ENCODE data around the gene SYNC.
A peak's percentile ranks its signal among the peaks of the same experiment; 100 is the strongest.
"Not testable (repeated sequence)": the region's sequence is repeated elsewhere in the genome, so short reads cannot be mapped to it uniquely, and the experiment has no call there.

The SYNC gene

DNA sequence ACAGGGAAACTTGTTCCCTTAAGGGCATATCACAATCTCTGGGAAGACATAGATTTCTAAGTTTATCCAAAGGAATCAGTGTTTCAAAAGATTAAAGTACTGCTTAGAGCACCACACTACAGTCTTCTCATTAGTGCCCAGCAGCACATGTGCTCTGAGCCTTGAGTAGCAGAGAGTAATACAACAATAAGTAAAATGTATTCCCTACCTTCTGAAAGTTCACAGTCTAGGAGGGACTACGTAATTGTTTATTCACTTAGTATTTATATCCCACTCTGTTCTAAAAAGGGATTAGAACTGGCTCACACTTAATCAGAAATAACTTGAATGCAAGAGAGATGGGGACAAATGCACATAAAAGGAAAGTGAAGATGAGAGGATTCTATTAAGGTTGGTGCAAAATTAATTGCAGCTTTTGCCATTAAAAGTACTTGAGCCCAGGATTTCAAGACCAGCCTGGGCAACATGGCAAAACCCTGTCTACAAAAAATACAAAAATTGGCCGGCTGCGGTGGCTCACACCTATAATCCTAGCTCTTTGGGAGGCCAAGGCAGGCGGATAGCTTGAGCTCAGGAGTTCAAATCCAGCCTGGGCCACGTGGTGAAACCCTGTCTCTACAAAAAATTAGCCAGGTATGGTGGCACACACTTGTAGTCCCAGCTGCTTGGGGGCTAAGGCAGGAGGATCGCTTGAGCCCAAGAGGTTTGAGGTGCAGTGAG, 9.0 kb downstream of the SYNC start:
- DNase-seq: no peak

DNA sequence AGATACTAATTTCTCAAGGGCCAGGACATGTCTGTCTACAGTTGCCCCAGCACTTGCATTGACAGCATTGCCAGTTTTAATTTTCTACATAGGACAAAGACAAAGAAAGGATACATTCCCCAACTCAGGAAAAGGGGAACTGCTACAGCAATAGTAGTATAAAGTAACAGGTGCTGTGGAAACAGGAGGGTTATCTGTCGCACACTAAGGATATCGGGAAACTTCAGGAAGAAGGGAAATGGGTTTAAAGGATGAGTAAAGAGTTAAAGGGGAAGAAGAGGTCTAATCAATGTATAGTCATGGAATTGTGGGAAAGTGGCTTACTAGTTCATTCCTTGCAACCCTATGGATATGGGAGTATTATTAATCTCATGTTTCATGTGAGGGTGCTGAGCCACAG, 16.2 kb downstream of the SYNC start:
- no peak for DNase-seq

DNA sequence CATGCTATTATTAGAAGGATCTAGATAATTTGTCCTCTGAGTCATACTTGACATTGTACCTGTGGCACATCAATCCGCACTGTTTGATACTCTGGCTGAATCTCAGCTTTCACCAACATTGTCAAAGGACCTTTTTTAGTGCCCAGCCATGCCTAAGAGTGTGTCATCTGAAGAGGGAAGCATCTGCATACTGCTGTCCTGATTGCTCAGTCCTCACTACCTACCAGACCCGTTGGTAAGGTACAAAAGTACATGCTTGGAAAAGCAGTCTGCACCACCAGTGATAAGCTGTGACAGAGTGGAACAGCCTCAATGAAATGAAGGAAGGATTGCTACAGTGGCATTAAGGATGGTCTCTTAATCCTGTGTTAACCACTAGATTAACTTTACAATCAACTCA, 17.1 kb downstream of the SYNC start:
- DNase-seq: no peak

DNA sequence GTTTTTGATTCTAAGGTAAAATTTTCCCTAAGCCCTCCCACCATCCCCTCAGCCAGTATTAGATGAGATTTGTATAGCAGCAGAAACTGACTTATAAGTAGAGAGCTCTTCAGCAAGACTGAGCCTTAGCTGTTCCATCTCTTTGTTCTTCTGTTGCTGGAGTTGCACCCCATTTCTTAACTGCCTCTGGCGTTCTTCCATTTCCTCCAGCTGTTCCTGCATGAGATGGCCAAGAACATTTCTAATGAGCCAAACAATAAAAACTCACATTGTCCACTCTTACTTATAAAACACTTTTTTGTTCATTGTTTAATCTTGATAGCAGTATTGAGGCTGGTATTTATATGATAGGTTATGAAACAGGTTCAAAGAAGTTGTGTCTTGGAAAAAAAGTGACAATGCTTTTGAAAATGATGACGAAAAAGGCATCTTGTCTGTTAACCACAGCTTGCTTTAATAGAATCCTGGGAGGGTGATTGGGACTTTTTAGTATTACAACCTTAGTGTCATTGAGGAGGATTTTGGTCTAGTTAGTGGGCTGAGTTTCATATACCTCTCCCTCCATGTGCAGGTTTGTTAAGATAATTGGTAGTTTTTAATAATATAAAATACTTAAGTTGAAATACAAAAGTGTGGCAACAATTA, 18.3 kb downstream of the SYNC start:
- DNase-seq: no peak

DNA sequence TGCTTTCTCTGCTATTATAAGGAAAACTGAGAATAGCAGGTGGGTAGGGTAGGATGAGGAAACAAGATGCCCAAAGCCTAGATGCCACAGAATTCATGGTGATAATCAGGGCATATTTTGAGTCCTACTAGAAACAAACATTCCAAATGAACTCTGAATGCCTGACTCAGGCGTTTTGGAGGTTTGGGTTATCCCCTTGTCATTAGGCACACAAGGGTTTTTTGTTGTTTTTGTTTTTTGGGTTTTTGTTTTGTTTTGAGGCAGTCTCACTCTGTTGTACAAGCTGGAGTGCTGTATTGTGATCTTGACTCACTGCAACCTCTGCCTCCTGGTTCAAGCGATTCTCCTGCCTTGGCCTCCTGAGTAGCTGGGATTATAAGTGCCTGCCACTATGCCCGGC, 19.2 kb downstream of the SYNC start:
- DNase-seq: no peak

DNA sequence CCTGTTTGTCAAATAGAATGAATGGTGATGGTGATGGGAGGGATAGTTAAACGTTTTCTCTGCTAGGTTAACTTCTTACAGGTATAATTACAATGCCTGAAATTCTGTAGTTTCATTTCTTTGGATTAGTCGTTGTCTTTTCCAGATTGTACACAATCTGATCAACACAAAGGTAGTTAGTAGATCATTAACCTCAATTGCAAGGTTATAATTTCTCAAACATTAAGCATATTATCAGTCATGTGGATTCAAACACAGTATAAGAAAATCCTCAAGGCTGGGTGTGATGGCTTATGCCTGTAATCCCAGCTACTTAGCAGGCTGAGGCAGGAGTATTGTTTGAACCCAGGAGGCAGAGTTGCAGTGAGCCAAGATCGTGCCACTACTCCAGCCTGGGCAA, 20.6 kb downstream of the SYNC start:
- DNase-seq: no peak

DNA sequence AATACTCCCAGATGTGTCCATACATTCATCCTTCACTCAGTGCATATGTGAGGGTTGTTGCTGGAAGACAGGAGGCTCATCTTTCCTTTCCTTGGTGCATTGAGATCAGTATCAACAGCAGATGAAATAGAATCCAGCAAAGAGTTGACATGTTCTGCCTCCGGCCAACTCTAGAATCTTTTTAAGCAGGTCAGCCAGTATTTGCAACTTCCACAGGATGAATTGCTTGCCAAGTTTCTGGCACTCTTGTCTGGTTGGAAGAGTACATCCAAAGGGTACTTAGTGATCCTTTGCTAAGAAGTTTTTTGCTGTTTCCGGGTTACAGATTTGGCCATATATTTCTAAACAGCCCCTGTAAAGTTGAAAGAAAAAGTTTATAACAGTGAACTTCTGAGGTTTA, 21.1 kb downstream of the SYNC start:
- no peak for DNase-seq

DNA sequence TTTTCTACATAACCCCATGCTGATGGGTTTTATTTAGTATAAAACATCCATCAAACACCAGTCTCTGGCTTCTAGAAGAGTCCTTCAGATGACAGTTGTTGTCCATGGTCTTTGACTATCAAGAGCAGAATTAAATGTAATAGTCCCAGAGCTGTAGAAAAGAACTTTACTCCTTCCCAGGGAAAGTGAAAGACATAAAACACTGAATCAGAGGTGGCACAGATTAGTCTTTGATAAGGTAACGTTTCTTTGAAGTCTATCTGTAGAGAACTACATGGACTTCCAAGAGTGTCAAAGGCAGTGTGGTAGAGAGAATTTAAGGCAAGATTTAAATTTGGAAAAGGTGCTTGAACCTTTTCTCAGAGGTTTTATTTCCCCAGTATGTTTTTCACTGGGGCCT, 21.9 kb downstream of the SYNC start:
- DNase-seq: no peak

DNA sequence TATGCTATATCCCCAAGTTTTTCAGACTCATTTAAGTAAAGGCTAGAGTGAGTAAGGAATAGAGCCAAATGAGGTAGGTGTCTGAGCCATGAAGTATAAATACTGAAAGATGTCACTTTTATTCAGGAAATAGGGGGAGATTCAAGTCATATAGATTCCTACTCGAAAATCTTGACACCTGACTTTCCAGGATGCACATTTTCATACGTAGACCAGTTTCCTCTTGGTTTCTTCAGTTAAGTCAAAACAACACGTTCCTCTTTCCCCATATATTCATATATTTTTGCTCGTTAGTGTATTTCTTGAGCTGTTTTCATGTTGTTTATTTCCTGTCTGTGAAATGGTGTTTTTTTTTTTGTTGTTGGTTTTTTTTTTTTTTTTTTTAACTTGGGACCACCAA, 22.6 kb downstream of the SYNC start:
- not testable (repeated sequence) for DNase-seq

DNA sequence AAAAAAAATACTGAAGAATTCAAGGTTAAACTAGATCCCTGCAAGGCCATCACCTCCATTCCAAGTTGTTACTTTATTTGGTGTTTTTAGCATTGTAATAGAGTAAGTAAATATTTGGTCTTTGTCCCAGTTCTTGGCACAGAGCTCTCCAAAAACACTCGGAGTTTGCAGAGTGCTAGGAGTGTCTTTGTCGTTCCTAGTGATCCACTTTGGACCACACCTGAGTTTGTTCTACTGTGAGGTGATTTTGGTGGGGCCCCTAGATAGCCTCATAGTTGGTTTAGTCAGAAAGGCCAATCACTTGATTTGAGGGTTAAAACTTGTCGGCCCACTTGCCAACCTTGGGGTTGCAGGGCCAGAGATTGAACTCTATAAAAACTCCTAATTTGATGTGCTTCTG, 25.6 kb downstream of the SYNC start:
- no peak for DNase-seq

DNA sequence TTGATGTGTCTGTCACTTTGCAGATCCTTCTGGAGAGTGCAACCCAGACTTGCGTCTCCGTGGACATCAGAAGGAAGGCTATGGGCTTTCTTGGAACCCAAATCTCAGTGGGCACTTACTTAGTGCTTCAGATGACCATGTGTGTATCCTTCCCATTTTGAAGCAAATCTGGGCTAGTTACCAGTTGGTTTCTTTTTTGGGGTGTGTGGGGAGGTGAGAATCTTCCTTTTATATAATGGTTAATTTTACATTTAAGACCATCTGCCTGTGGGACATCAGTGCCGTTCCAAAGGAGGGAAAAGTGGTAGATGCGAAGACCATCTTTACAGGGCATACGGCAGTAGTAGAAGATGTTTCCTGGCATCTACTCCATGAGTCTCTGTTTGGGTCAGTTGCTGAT, 33.9 kb downstream of the SYNC start:
- not testable (repeated sequence) for DNase-seq

DNA sequence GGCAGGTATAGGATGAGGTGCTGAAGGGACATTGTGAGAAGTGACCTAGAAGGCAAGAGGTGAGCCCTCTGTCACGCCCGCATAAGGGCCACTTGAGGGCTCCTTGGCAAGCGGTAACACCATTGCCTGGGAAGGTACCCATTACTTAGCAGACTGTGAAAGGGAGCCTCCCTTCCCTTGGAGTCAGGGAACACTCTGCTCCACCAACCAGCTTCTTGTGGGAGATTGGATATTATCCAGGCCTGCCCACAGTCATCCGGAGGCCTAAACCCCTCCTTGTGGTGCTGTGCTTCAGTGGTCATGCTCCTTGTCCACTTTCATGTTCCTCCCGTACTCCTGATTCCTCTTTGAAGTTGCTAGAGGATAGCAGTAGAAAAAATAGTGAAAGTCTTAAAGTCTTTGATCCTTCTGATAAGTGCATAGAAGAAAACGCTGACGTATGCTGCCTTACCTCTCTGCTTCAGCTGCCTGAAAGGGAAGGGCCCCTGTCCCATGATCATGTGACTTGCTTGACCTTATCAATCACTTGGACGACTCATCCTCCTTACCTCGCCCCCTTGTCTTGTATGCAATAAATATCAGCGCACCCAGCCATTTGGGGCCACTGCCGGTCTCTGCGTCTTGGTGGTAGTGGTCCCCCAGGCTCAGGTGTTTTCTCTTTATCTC, 35.5 kb downstream of the SYNC start:
- DNase-seq: no peak

DNA sequence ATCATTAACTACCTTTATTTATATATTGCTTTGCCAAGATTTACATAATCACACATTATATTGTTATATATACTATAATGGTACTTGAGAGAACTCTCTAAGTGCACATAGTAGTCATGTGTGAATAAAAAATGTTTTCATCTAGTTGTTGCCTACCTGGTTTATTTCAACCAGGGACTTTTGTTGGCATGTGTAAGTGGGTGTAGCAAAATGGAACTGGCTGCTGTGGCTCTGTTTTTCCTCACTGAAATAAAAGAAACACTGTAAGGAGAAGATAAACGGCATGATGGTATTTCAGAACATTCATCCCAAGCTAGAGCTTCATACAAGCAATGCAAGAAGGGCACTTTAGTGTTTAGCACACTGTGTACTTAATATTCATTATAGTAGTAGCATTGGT, 36.7 kb downstream of the SYNC start:
- no peak for DNase-seq

DNA sequence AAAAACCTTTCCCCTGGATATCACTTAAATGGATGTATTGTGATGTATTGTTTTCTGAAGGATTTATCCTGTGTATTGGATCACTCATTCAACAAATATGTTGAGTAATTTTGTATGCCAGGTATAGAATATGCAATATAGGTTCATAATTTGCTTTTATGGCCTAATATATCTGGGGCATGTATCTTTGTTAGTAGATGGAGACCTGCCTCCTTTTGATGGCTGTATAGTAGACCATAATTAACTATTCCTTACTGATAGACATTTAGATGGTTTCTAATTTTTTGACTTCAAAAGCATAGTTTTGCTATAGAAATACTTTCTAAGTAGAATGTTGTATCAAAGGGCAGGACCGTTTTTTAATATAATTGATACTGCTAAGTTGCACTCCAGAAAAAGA, 43.0 kb downstream of the SYNC start:
- no peak for DNase-seq

DNA sequence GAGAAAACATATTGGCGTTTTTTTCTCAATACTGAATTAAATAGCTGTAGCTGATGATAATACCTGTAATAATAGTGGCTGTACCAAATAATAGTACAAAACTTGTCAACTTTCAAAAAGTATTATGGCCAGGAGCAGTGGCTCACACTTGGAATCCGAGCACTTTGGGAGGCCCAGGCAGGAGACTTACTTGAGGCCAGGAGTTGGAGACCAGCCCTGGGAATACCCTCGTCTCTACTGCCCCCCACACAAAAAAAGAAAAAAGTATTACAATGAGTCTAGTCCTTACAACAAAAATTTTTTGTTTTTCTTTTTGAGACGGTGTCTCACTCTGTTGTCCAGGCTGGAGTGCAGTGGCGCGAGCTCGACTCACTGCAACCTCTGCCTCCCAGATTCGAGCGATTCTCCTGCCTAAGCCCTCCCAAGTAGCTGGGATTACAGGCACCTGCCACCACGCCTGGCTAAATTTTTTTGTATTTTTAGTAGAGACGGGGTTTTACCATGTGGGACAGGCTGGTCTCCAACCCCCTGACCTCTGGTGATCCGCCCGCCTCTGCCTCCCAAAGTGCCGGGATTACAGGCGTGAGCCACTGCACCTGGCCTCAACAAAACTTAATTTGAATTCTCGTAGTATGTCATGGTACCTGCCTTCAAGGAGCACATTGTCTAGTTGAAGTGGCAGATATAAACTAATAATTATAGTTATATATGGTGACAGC, 50.2 kb downstream of the SYNC start:
- no peak for DNase-seq

DNA sequence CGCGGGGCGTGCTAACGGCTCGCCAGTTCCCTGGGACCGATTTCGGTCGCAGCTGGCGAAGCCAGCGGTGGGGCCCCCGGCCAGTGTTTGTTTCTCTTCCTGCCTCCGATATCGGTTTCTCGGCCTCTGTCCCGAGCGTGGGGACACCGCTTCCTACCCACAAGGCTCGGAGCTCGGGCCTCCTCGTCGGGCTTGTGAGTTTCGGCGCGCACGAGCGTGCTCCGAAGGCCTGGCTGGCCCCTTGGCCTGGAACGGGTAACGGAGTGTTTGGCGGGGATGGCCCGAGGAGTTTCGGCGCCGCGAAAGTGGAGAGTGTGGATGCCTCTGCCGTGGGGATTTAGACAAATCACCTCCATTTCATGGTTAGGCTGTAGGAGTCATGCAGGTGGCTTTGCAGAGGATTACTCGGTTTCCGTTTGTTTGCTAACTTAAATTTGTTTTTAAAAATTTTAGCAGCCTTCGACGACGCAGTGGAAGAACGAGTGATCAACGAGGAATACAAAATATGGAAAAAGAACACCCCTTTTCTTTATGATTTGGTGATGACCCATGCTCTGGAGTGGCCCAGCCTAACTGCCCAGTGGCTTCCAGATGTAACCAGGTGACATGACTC, 51.0 kb downstream of the SYNC start:
- DNase-seq: no peak

DNA sequence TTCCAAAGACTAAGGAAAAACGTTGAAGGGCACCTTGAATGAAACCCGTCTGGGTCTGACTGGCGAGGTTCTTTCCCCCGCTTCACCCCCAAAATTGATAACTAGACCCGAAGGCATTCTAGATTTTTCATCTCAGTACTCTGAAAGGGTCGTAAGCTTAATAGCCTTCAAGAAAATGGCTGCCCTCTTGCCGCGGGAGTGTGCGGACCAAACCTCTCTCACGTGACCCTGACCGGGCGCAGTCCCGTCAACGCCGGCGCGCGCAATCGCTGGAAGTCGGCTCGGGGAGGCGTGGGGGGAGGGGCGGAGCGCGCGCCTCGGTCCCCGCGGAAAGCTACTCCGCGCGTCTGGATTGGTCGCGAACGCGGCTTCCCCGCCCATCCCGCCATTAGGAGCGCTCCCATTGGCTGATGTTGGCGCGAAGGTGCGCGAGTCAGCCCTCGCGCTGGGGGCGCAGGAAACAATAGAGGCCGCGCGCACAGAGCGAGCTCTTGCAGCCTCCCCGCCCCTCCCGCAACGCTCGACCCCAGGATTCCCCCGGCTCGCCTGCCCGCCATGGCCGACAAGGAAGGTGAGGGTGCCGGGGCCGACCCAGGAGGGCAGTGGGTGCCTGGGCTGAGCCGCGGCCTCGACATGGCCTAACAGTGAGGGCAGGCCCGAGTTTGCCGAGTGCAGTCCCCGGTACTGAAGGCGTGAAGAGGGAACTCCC, 51.7 kb downstream of the SYNC start, which contains the start of gene RBBP4:
TSS of gene RBBP4 (plus strand) at position 457 of the 709 bp plus-strand sequence. CDS start at position 556, 99 bp downstream.
- peak; percentile 96 for DNase-seq

DNA sequence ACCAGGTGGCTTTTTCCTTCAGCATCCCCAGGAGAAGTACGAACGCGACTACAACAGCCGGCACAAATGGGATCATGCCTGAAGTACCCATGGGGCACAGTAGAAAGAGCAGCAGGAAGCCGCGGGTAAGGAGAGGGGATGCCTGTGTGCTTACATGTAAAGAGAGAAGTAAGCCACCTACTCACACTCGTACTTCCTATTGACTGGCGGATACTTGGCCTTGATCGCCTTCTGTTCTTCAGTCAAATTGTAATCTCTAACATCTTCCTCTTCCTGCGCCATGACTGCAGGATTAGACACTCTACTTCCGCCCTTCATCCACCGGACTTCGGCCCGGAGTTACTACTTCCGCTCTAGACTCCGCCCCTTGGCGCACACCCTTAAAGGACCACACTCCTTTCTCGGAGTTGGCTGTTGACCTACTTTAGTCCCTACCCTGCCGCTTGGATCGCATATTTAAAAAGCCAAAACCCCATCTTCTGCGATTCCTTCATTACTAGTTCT, 52.3 kb downstream of the SYNC start, which contains the start of gene ZBTB8OS:
TSS of gene ZBTB8OS (minus strand) at position 303 of the 504 bp plus-strand sequence. CDS start at position 282, 21 bp downstream.
- peak; percentile 91 for DNase-seq

DNA sequence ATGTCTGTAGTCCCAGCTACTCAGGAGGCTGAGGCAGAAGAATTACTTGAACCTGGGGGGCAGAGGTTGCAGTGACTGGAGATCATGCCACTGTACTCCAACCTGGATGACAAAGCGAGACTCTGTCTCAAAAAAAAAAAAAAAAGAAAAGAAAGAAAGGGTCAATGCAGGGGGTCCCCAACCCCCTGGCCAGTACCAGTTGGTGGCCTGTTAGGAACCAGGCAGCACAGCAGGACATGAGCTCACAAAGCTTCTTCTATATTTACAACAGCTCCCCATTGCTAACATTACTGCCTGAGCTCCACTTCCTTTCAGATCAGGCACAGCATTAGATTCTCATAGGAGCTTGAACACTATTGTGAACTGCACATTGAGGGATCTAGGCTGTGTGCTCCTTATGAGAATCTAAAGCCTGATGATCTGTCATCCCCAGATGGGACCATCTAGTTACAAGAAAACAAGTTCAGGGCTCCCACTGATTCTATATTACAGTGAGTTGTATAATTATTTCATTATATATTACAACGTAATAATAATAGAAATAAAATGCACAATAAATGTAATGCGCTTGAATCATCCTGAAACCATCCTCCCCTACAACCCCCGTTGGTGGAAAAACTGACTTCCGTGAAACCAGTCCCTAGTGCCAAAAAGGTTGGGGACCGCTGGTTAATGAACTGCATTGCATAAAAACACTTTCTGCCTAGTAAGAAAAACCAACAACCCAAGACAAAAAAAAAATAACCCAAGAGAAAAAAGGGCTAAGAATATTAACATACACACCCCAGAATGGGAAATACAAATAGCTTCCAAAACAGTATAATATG, 55.0 kb downstream of the SYNC start:
- DNase-seq: no peak

DNA sequence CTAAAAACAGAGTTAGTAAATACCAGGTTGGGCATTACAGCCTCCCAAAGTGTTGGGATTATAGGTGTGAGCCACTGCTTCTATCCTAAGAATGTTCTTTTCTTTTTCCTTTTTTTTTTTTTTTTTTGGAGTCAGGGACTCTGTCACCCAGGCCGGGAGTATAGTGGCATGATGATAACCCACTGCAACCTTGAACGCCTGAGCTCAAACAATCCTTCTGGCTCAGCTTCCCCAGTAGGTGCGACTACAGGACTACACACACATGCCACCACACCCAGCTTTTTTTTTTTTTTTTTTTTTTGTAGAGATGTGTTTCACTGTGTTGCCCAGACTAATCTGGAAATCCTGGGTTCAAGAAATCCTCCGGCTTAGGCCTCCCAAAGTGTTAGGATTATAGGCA, 58.1 kb downstream of the SYNC start:
- DNase-seq: no peak

DNA sequence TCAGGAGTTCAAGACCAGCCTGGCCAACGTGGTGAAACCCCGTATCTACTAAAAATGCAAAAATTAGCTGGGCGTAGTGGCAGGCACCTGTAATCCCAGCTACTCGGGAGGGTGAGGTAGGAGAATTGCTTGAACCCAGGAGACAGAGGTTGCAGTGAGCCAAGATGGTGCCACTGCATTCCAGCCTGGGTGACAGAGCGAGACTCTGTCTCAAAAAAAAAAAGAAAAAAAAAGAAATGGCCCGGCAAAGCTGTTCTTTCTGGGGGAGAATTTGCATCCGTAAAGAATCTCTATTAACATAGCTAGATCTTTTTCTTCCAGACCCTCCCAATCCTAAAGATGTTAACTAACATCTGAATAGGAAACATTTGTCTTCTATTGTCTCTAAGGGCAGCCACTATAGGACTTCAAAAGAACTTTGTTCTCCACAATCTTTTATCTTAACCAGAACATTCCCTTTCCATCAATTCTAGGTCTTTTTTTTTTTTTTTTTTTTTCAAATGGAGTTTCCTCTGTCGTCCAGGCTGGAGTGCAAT, 60.2 kb downstream of the SYNC start:
- DNase-seq: not testable (repeated sequence)

Measured in NCI-H226 (cell line).